GM23338 (cell line): ENCODE results near the gene GSDME. TPM values are rescaled to one million over a fixed set of nuclear protein-coding genes. Genes with fewer than 3 reads are reported as not detected.

ENCODE experiments used
- ATAC-seq: fragments of 200-7000 bp; cut with Tn5 transposase; 3 replicates; pipeline ENCODE4 v1.9.1; 2020
- DNase-seq: peaks from one replicate; pipeline ENCODE4 v3.0.0-alpha.2; 2015; ENCODE audit warnings: low spot score
- H2AFZ ChIP-seq: fragments of 200-600 bp; sonication (generic); 2 replicates; pipeline ENCODE4 v1.8.0; 2016; ENCODE audit warnings: antibody characterized with exemption, mild to moderate bottlenecking, moderate library complexity
- H3F3A ChIP-seq: fragments of 200-600 bp; sonication (generic); replicated peaks from 2 replicates; pipeline ENCODE4 v1.8.0; 2017; ENCODE audit warnings: antibody characterized with exemption, mixed run types, low read depth
- H3K27ac ChIP-seq: fragments of 200-600 bp; sonication (generic); 2 replicates; pipeline ENCODE4 v1.6.1; 2016; ENCODE audit warnings: low read depth
- H3K27me3 ChIP-seq: fragments of 200-600 bp; sonication (generic); 2 replicates; pipeline ENCODE4 v1.8.0; 2016; ENCODE audit warnings: mild to moderate bottlenecking, mixed run types, moderate library complexity; ENCODE audit not compliant: insufficient read depth
- H3K36me3 ChIP-seq: fragments of 200-600 bp; sonication (generic); 2 replicates; pipeline ENCODE4 v1.8.0; 2016; ENCODE audit warnings: mild to moderate bottlenecking; ENCODE audit not compliant: insufficient read depth
- H3K4me1 ChIP-seq: fragments of 200-600 bp; sonication (generic); 2 replicates; pipeline ENCODE4 v1.8.0; 2016; ENCODE audit warnings: mild to moderate bottlenecking, moderate library complexity; ENCODE audit not compliant: insufficient read depth
- H3K4me2 ChIP-seq: fragments of 200-600 bp; sonication (generic); 2 replicates; pipeline ENCODE4 v1.7.1; 2017; ENCODE audit warnings: mixed run types
- H3K4me3 ChIP-seq: fragments of 200-600 bp; sonication (generic); 2 replicates; pipeline ENCODE4 v1.6.1; 2016; ENCODE audit warnings: mixed run types
- H3K79me2 ChIP-seq: fragments of 200-600 bp; sonication (generic); replicated peaks from 2 replicates; pipeline ENCODE4 v1.8.0; 2017; ENCODE audit warnings: mild to moderate bottlenecking; ENCODE audit not compliant: insufficient read depth
- H3K9me2 ChIP-seq: fragments of 200-600 bp; sonication (generic); 2 replicates; pipeline ENCODE4 v1.8.0; 2017; ENCODE audit not compliant: insufficient read depth
- H4K20me1 ChIP-seq: fragments of 200-600 bp; sonication (generic); replicated peaks from 2 replicates; pipeline ENCODE4 v1.8.0; 2017; ENCODE audit warnings: mild to moderate bottlenecking; ENCODE audit not compliant: insufficient read depth
- H3K27ac Mint-ChIP-seq: 2 replicates; pipeline ENCODE4 v1.8.0; 2020; ENCODE audit warnings: inconsistent platforms, mild to moderate bottlenecking, moderate library complexity, mixed read lengths
- H3K27me3 Mint-ChIP-seq: 3 replicates; pipeline ENCODE4 v1.8.0; 2022; ENCODE audit warnings: low read depth, mild to moderate bottlenecking, moderate library complexity, mixed read lengths, inconsistent platforms; ENCODE audit not compliant: insufficient read depth, poor library complexity
- H3K36me3 Mint-ChIP-seq: 3 replicates; pipeline ENCODE4 v1.8.0; 2021; ENCODE audit warnings: low read depth, mild to moderate bottlenecking, inconsistent platforms, moderate library complexity, mixed read lengths
- H3K4me1 Mint-ChIP-seq: 3 replicates; pipeline ENCODE4 v1.8.0; 2020; ENCODE audit warnings: mild to moderate bottlenecking, inconsistent platforms, mixed read lengths
- H3K4me3 Mint-ChIP-seq: 3 replicates; pipeline ENCODE4 v1.8.0; 2021; ENCODE audit warnings: moderate library complexity, mild to moderate bottlenecking, inconsistent platforms, mixed read lengths
- H3K9me3 Mint-ChIP-seq: 3 replicates; pipeline ENCODE4 v1.8.0; 2020; ENCODE audit warnings: moderate library complexity, mild to moderate bottlenecking, inconsistent platforms, mixed read lengths
- NANOG ChIP-seq: IDR thresholded peaks from 2 replicates; pipeline ENCODE4 v1.6.1; 2016; ENCODE audit warnings: antibody characterized with exemption, borderline replicate concordance
- POLR2AphosphoS5 ChIP-seq: IDR thresholded peaks from 2 replicates; pipeline ENCODE4 v1.6.1; 2016; ENCODE audit warnings: antibody characterized with exemption, low read depth
- STAT1 ChIP-seq: IDR thresholded peaks from one replicate; pipeline ENCODE4 v1.6.1; 2016; ENCODE audit warnings: antibody characterized with exemption; ENCODE audit not compliant: unreplicated experiment
- ZNF114 ChIP-seq: fragments of 250-450 bp; sonication (Bioruptor Pico); IDR thresholded peaks from 2 replicates; pipeline ENCODE4 v1.5.0; 2020; ENCODE audit warnings: mild to moderate bottlenecking, moderate library complexity
- ZNF462 ChIP-seq: fragments of 250-450 bp; sonication (Bioruptor Pico); IDR thresholded peaks from 2 replicates; pipeline ENCODE4 v1.5.0; 2020; ENCODE audit warnings: mild to moderate bottlenecking, moderate library complexity
- polyA plus RNA-seq: library from polyadenylated mRNA; unstranded; fragments of >200 nt; fragmentation: Nextera tagmentation; extraction: Ambion mirVana; gene quantifications from 2 replicates; pipeline ENCODE4 v1.2.1, GENCODE V29; 2016
- total RNA-seq: library from RNA; depleted of rRNA; stranded (reverse); fragments of >200 nt; shearing (Covaris generic); gene quantifications from 2 replicates; pipeline ENCODE4 v1.2.3, GENCODE V29; 2014

The GSDME gene
- total and polyA plus RNA-seq, 2 experiments from 2014 or later: 8.3 to 8.5 TPM

- Histone ChIP-seq H3K9me2 (no peaks in the 10 kb centered on the region), H3K4me1 (no peaks in the 10 kb centered on the region), H3K4me3 (no peak overlapping the region), H3K4me2 (no peak overlapping the region), H3K27me3 (no peaks in the 10 kb centered on the region), H3K79me2 (peaks cover 27% of the 10 kb centered on the region), H3K27ac (peak overlapping the region; percentile 37; the same call in 1 of the 2 replicates), H3F3A (no peaks in the 10 kb centered on the region), H4K20me1 (no peaks in the 10 kb centered on the region), H3K36me3 (no peaks in the 10 kb centered on the region), H2AFZ (no peak overlapping the region)
- peaks cover 17% of the 10 kb centered on the region; the same call in 2 of the 3 replicates for H3K4me1 Mint-ChIP-seq
- no peak for ATAC-seq
- H3K27me3 Mint-ChIP-seq: peaks cover 3% of the 10 kb centered on the region
- peaks cover 15% of the 10 kb centered on the region; the same call in 2 of the 3 replicates for H3K36me3 Mint-ChIP-seq
- DNase-seq: no peak
- no peaks in the 10 kb centered on the region for H3K9me3 Mint-ChIP-seq
- no peak overlapping the region for H3K27ac Mint-ChIP-seq
- H3K4me3 Mint-ChIP-seq: no peak overlapping the region
- no peak for TF ChIP-seq ZNF462 (CRISPR knock-in tag)
- TF ChIP-seq STAT1: no peak
- no peak for TF ChIP-seq NANOG
- no peak for TF ChIP-seq ZNF114 (CRISPR knock-in tag)
- TF ChIP-seq POLR2AphosphoS5: no peak
These were observed 103.8 kb downstream of the GSDME start for GRCh38 chr7:24653316-24654085.
